ENCODE data around the gene MYOM3.
"Not testable (repeated sequence)": the region's sequence is repeated elsewhere in the genome, so short reads cannot be mapped to it uniquely, and the experiment has no call there.

Gene MYOM3

DNA sequence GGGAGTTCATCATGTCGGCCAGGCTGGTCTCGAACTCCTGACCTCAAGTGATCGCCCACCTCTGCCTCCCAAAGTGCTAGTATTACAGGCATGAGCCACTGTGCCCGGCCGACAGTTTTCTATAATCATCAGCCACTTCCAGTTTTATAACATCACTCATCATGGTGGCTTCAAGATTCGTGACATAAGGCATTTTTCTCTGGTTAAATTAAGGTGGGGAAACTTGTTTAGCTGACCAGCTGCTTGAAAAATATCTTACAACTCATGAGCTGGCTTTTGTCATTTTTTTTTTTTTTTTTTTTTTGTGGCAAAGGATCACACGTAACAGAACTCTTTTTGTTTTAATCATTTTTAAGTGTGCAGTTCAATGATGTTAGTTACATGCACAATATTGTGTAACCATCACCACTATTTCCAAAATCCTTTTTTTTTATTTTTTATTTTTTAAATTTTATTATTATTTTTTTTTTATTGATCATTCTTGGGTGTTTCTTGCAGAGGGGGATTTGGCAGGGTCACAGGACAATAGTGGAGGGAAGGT is 80.9 kb downstream of the MYOM3 start:
- DNase-seq (ENCODE audit: low read depth) = not testable (repeated sequence)

DNA sequence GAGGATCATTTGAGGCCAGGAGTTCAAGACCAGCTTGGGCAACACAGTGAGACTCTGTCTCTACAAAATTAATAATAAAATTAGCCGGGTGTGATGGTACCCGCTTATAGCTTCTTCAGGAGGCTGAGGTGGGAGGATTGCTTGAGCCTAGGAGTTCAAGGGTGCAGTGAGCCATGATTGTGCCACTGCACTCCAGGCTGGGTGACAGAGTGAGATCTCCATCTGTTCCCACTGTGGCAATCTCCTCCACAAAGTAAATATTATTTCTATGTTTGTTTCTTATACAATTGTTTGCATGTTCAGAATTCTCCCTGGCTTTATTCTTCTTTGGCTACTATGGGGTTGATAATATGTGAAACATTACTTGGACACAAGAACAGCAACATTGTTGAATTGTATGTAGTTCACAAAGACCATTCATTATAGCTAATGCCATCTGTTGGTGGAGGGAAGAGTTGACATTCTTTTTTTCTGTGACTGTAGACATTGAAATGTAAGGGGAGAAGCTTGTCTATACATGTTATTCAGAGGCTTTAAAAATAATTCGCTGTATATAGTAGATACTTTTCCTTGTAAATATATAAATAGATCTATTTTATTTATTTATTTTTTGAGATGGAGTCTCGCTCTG is 84.0 kb downstream of the MYOM3 start:
- no peak for DNase-seq (ENCODE audit: low read depth)

DNA sequence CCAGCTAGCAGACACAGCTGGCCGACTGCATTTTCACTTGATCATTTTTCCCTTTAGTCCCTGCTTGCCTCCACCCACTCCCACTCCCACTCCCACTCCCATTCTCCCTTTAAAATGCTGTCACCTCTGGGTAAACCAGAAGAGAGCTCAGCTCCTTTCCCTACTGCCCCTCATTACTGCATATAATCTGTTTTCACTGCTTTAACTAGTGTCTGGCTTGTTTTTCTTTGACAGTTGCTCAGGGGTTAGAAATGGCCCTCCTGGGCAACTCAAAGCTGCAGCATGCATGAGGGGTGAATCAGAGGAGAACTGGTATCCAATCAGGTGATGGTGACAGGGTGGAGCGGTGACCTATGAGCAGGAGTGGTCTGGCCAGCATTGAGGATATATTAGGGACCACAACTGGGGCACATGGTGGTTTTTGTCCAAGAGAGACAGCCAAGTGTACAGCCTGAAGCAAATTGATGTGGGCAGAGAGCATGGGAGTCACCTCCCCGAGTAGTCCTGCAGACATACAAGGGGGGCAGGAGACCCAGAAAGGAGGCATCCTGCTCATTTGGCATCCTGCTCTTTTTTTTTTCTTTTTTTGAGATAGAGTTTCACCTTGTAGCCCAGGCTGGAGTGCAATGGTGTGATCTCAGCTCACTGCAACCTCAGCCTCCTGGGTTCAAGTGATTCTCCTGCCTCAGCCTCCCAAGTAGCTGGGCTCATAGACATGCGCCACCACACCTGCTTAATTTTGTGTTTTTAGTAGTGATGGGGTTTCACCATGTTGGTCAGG is 89.2 kb downstream of the MYOM3 start:
- DNase-seq (ENCODE audit: low read depth) = no peak

DNA sequence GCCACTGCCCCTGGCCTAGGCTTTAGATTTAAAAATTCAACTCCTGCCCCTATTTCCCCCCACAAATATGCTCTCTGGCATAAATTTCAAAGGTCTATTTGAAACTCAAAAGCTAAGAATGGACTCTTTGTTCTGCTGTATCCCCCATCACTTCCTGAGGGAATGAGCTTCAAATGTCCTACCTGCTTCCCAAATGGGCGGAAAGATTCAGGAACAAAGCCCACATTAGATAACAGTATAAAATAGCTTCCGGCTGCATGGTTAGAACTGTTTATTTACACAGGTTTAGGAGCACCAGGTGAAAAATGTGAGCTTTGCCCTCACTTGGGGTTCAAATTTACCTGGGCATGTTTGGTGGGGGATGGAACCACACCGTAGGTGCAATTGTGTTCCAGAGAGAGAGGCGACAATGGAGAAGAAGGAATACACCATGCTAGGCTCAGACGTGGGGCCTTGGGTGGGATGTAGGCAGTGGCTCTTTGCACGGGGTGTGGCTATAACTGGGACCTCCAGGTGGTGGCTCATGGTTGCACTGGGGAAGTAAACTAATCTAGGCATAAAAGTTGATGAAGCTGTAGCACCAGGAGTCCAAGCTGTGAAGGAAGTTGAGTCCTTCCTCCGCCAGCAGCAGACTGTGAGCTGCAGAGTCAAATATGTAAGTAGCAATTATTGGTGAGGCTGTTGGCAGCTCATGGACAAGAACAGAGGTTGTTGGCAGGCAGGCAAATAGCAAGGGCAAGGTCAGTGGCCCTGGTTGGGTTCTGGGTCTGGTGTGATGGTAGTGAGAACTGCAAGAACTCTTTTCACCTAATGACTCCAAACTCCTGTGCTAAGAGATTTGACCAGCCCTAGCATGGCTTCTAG is 90.3 kb downstream of the MYOM3 start:
- DNase-seq (ENCODE audit: low read depth) = no peak

DNA sequence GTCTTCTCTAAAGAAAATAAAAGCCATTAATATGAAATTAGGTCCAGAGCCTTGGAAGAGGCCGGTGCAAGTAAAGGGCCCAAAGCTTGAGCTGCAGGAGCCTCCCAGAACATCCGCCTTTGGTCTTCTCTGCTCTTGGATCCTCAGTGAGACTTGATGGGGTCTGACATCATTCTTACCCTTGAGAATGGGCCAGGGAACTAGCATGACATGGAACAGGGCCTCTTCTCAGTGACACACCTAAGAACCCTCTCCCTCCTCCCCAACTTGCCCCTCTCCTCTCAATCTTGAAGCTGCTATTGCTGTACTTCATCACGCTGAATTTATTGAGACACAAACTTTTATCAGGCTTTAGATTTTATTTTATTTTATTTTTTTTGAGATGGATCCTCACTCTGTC is 91.5 kb downstream of the MYOM3 start:
- DNase-seq (ENCODE audit: low read depth) = no peak

DNA sequence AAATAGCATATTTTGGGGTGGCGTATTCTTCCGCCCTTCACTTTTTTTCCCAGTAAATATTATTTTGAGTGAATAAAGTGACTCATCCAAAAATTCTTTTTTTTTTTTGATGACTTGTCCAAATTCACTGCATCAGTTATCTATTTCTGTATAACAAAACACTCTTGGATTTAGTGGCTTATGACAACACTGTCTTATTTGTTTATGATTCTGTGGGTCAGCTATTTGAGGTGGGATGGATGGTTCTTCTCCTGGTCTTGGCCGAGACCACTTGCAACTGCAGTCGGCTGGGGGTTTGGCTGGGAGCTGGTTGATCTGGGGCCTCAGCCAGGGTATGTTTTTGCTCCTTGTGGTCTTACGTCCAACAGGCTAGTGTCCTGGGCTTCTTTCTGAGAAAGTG is 91.9 kb downstream of the MYOM3 start:
- no peak for DNase-seq (ENCODE audit: low read depth)

DNA sequence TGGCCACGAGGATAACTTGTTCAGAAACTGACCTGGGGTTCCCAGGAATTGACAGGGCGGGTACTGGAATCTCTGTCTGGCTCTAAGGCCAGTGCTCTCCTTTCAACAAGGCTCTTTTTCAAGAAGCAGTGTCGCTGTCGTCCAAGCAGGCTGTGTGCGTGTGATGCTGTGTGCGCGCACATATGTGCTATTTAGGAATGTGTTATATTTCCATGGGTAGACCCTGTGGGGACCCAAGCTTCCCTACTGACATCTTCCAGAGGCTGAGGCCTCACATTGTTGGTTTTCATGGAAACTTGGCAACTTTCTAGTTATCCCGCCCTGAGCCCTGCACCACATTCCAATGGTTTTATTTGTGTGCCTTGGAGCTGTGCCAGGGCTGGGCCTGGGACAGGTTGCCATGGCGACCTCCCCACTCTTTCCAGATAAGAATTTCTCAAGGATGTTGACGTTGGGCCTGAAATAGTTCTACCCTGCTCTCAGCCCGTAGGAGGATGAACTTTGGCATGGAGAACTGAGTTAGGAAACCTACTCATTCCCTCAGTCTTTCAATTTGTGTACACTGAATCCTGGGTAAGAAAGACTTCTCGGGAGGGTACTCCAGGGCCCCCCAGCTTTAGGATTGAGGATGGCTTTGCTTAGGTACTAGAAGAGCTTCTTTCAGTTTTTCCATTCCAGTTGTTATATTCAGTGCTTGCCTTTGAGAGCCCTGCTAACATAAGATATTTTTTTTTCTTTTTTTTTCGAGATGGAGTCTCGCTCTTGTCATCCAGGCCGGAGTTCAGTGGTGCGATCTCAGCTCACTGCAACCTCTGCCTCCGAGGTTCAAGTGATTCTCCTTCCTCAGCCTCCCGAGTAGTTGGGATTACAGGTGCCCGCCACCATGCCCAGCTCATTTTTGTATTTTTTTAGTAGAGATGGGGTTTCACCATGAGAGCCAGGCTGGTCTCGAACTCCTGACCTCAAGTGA is 93.0 kb downstream of the MYOM3 start:
- DNase-seq (ENCODE audit: low read depth) = no peak

DNA sequence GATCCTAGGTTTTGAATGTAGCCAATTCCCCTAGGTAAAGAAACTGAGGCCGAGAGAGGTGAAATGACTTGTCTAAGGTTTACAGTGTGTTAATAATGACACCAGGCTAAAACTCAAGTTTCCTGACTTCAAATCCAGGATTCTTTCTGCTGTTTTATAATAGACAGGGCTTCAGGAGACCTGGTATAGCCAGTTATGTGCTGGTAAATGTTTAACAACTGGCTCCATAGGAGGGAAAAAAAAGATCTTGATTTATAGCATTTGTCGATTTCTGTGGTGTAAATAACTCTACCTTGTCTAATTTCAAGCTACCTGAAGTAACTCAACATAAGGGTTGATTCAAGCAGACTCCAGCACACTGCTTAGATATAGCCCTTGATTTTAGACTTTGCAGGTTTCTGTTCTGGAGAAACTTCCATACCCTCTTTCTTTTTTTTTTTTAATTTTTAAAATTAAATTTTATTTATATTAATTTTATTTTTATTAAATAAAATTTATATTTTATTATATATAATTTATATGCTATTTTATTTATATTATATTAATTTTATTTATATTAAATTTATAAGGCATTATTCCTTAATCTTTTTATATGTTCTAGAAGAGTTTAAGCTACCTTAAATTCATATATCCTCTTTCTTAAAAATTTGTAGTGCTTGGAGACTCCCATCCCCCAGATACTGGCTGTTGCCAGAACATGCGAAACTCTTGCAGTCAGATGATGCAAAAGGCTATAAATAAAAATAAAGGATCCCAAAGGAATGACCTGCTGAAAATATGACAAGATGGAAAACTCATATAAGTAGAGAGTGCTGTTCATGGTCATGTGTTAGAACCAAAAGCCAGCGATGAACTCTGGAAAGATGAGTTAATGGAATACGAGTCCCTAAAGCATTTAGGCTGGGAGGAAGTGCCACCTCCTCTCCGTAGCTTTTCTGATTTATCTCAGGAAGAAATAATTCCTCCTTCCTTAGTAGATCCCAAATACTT is 96.4 kb downstream of the MYOM3 start:
- no peak for DNase-seq (ENCODE audit: low read depth)

DNA sequence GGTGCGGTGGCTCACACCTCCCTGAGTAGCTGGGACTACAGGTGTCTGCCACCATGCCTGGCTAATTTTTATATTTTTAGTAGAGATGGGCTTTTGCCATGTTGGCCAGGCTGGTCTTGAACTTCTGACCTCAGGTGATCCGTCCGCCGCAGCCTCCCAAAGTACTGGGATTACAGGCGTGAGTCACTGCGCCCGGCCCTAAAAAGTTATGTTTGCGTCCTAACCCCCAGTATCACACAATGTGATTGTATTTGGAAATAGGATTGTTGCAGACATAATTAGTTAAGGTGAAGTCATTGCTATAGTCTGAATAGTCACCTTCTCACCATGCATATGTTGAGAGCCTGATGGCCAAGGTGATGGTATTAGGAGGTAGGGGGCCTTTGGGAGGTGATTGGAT is 99.1 kb downstream of the MYOM3 start:
- DNase-seq (ENCODE audit: low read depth) = not testable (repeated sequence)

DNA sequence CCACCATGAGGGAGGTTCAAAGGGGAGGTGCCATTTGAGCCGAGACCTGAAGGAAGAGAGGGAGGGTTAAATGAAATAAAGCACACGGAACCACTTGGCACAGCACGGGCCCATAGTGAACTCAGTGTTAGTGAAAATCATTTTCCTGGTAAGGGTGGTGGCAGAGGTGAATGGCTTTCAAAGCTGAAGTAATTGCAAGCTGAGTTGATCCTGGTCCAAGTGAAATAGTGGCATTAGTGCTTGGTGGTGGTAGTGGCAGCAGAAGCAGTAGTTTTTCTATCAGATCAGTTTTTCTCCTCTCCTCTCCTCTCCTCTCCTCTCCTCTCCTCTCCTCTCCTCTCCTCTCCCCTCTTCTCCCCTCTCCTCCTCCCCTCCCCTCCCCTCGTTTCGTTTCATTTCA is 101.3 kb downstream of the MYOM3 start:
- DNase-seq (ENCODE audit: low read depth) = no peak

DNA sequence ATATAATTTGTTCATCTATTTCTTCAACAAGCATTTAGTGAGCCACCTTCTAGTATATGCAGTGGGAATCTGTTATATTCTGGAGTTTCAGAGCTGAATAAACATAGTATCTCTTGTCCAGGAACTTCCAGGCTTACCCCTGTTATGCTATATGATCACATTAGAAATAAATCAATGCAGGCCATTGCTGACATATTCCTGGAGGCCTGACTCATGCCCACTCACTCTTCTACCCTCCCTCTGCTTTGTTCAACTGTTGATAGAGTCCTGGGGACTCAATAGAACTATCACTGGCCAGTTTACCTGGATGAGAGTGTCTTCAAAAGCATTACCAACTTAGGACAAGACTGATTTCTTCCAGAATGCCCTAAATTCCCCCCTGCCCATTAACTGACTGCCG is 102.5 kb downstream of the MYOM3 start:
- DNase-seq (ENCODE audit: low read depth) = no peak

DNA sequence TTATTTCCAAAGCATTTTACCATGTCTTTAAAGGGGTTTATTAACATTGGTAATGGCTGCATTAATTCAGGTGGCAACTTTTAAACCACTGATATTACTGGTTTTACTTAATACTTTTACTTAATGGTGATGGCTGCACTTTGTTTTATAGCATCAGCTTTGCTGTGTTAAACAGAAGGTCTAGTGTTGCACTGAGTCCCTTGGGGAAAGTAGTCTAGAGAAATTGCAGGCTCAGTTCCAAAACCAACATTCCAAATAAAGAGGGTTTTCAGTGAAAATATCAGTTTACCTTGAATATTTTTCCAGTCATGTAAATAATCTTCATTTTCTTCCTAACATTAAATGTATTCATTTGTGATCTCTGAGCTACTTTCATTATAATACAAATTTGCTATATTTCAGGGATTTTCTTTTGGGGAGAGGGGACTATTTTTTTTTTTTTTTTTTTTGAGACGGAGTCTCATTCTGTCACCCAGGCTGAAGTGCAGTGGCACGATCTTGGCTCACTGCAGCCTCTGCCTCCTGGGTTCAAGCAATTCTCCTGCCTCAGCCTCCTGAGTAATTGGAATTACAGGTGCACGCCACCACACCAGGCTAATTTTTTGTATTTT is 103.3 kb downstream of the MYOM3 start:
- not testable (repeated sequence) for DNase-seq (ENCODE audit: low read depth)

DNA sequence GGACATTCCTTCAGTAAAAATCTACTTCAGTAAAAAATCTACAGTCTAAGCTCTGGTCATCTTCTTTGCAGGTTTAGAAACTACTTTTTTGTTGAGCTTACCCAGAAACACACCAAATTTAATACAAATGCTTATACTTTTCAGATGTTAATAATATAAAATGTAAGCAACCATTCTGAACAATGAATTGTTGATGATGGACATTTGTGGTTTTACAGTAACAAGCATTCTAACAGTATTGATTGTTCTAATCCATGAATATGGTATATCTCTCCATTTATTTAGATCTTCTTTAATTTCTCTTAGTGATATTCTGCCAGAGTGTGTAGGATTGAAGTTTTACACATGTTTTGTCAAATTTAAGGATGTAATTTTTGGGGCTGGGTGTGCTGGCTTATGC is 104.9 kb downstream of the MYOM3 start:
- no peak for DNase-seq (ENCODE audit: low read depth)

Data from activated T-cell treated with anti-CD3 and anti-CD28 coated beads for 1 hour (primary cell).